Progenitor cell of endocrine pancreas (in vitro differentiated cells): Measurements from ENCODE around the gene NUP93. TPM values are rescaled to one million over a fixed set of nuclear protein-coding genes. Genes with fewer than 3 reads are reported as not detected.

Experiments used
- DNase-seq: peaks from one replicate; pipeline ENCODE4 v3.0.0; 2021; ENCODE audit warnings: low spot score; ENCODE audit not compliant: unreplicated experiment
- H3K27ac Mint-ChIP-seq: 2 replicates; pipeline ENCODE4 v1.8.0; 2021; ENCODE audit warnings: mild to moderate bottlenecking, moderate library complexity, mixed read lengths
- H3K27me3 Mint-ChIP-seq: 2 replicates; pipeline ENCODE4 v1.8.0; 2021; ENCODE audit warnings: mixed read lengths
- H3K36me3 Mint-ChIP-seq: 2 replicates; pipeline ENCODE4 v1.8.0; 2022; ENCODE audit warnings: mixed read lengths; ENCODE audit not compliant: insufficient read depth
- H3K4me1 Mint-ChIP-seq: 2 replicates; pipeline ENCODE4 v1.8.0; 2021; ENCODE audit warnings: low read depth, mixed read lengths
- H3K4me3 Mint-ChIP-seq: 2 replicates; pipeline ENCODE4 v1.8.0; 2021; ENCODE audit warnings: low read depth, mild to moderate bottlenecking, moderate library complexity, mixed read lengths
- H3K9me3 Mint-ChIP-seq: 2 replicates; pipeline ENCODE4 v1.8.0; 2021; ENCODE audit warnings: low read depth, mixed read lengths
- total RNA-seq: library from RNA; stranded (reverse); gene quantifications from 2 replicates; pipeline ENCODE4 v1.2.1, GENCODE V29; 2021
- TF ChIP-seq, protein P1 (sequence below): fragments of 200-600 bp; sonication (generic); IDR thresholded peaks from one replicate; pipeline ENCODE4 v1.5.0; 2021; ENCODE audit warnings: antibody characterized with exemption, mild to moderate bottlenecking; ENCODE audit not compliant: unreplicated experiment

NUP93 gene
- total RNA-seq, 1 donor from 2014 or later = 74.4 TPM

DNA sequence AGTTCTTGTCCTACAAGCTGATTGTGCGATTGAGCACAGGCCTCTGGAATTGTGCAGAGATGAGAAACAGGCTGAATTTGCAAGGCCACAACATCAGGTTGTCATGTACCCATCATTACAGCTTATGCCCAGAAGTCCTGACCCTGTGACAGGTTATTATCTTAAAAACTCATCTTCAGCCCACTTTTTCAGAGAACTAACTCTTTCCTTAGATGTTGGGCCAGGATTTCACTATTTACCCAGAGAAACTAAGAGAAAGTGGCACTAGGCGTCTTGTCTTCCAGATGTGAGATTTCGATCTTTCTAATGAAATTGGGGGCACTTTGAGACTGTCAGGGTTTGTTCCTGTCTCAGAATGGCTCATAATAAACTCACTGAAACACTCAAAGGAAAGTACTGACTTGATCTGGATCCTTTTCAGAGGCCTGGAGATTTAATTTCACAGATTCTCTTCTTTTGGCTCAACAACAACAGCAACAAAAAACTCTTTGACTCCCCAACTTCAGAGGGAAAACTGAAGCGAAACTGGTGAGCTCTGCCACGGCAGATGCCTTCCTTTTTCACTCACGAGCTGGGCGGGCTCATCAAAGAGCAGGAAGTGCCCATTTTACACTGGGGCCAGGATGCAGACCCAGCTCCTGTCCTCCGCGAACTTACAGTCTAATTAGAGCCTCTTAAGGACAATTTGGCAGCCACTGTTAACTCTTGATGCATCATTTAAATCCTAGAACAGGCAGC lies 117.4 kb downstream of the NUP93 start:
- no peaks in the 10 kb centered on the region for H3K9me3 Mint-ChIP-seq
- no peak overlapping the region for H3K4me3 Mint-ChIP-seq
- H3K27me3 Mint-ChIP-seq = no peaks in the 10 kb centered on the region
- H3K27ac Mint-ChIP-seq = no peak overlapping the region
- TF ChIP-seq, protein P1, sequence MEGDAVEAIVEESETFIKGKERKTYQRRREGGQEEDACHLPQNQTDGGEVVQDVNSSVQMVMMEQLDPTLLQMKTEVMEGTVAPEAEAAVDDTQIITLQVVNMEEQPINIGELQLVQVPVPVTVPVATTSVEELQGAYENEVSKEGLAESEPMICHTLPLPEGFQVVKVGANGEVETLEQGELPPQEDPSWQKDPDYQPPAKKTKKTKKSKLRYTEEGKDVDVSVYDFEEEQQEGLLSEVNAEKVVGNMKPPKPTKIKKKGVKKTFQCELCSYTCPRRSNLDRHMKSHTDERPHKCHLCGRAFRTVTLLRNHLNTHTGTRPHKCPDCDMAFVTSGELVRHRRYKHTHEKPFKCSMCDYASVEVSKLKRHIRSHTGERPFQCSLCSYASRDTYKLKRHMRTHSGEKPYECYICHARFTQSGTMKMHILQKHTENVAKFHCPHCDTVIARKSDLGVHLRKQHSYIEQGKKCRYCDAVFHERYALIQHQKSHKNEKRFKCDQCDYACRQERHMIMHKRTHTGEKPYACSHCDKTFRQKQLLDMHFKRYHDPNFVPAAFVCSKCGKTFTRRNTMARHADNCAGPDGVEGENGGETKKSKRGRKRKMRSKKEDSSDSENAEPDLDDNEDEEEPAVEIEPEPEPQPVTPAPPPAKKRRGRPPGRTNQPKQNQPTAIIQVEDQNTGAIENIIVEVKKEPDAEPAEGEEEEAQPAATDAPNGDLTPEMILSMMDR = no peak
- H3K4me1 Mint-ChIP-seq = peaks cover 6% of the 10 kb centered on the region
- no peak for DNase-seq
- H3K36me3 Mint-ChIP-seq = peaks cover 11% of the 10 kb centered on the region

DNA sequence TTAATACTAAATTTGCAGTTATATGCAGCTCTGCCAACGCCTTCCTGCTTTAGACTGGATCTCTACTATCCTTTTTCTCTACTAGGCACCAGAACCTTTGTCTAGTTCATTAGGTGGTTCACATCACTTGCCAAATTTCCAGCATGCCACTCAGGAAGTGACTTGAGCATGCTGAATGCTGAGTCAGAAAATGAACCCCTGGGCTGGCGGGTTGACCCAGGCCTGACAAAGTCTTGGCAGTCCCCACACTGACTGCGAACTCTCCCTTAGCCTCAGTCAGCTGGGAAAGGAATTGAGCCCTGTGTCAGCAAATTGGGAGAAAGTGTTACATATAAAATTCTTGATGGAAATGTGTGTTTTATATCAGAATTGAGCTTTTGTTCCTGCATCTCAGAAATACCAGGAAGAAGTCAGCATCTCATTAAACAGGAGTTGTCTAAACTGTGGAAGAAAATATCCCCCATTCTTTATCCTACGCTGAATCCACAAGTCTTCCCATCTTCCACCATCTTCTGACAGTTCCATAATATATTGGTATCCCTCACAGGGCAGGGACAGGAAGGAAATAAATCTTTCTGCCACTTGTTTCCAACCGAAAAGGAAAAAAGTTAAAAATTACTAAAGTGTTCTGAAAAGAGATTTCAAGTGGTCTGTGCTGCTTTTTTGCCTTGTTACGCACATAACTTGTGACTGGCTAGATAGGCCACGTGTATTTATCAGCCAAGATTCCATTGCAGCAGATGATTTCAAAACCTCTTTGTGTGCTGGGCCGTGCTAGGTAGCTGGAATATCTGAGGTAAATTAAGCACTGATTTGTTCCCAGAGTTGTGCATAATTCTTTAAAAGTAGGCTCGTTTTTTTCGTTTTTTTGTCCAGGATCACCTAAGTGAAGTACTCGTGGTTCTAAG lies 118.4 kb downstream of the NUP93 start:
- no peak for DNase-seq
- peaks cover 6% of the 10 kb centered on the region for H3K4me1 Mint-ChIP-seq
- H3K36me3 Mint-ChIP-seq = peaks cover 7% of the 10 kb centered on the region
- no peaks in the 10 kb centered on the region for H3K27me3 Mint-ChIP-seq
- H3K4me3 Mint-ChIP-seq = no peak overlapping the region
- TF ChIP-seq, protein P1 = no peak
- H3K9me3 Mint-ChIP-seq = no peaks in the 10 kb centered on the region
- H3K27ac Mint-ChIP-seq = no peak overlapping the region

- Mint-ChIP-seq H3K4me3 (no peak overlapping the region), H3K27ac (no peak overlapping the region), H3K9me3 (no peaks in the 10 kb centered on the region), H3K36me3 (peaks cover 2% of the 10 kb centered on the region), H3K4me1 (peaks cover 6% of the 10 kb centered on the region), H3K27me3 (no peaks in the 10 kb centered on the region)
- DNase-seq = no peak
- TF ChIP-seq, protein P1 = no peak
Observed at GRCh38 chr16:56848955-56849689, 119.2 kb downstream of the NUP93 start.

DNA sequence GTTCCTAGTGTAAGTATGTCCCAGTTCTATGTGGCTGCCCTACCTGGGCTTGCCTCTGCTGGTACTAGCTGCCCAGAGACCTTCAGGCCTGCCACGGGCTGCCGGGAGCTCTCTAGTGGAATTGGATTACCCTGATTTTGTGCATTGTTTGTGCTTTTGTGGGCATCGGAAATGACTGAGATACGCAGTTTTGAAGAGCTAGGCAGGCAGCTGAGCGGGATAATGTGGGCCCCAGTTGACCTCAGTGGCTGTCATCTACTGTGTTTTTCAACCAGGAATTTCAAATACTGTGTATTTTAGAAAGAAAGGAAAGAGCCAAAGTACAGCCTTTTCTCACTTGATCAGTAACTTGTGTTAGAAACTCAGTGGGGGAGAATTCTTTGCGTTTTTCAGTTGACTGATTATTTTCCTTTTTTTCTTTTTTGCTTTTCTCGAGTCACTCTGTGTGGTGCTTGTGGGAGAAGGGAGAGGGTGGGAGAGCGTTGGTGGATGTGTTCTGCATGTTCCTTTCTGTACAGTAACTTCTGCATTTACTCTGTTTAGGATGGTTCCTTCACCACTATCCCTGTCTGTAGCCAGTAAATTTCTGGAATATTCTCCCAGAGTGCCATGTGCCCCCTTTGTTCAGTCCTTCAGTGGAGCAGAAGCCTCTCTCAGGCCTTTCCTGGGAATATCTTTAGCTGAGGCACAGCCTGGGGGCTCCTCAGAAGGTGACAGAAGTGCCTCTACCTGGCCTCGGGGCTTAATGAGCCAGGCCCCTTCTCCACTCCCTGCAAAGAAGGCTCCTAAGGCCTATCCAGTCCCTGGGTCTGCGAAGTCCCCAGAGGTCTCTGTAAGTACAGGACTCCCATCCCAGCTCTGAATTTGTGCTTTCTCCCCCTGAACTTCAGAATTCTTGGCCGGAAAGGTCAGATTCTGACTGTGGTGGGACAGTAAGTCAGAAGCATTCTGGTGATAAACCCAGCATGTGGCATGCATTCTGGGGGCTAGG lies 120.1 kb downstream of the NUP93 start:
- no peak for DNase-seq
- Mint-ChIP-seq H3K27me3 (no peaks in the 10 kb centered on the region), H3K4me1 (peaks cover 6% of the 10 kb centered on the region), H3K9me3 (no peaks in the 10 kb centered on the region), H3K36me3 (no peaks in the 10 kb centered on the region), H3K4me3 (no peak overlapping the region), H3K27ac (peak overlapping the region; percentile 60)
- TF ChIP-seq, protein P1 = no peak
